Neural cell (in vitro differentiated cells): ENCODE measurements around the gene ZNF616. TPM values are rescaled to one million over a fixed set of nuclear protein-coding genes. Genes with fewer than 3 reads are reported as not detected.

Source experiments
- H2AFZ ChIP-seq: fragments of 200-600, 300-800 bp; sonication (generic), shearing (Covaris generic); 2 replicates; pipeline ENCODE4 v1.6.0; 2014; ENCODE audit warnings: low read depth, mild to moderate bottlenecking, antibody characterized with exemption, low read length, moderate library complexity
- H3F3A ChIP-seq: fragments of 200-600 bp; shearing (Covaris generic); 2 replicates; pipeline ENCODE4 v1.6.1; 2016; ENCODE audit warnings: mild to moderate bottlenecking, moderate library complexity, mixed read lengths, antibody characterized with exemption, low read length; ENCODE audit not compliant: insufficient read depth, poor library complexity, severe bottlenecking
- H3K27ac ChIP-seq: fragments of 200-600, 300-800 bp; sonication (generic), shearing (Covaris generic); 2 replicates; pipeline ENCODE4 v1.5.1; 2014; ENCODE audit warnings: mild to moderate bottlenecking, low read length, moderate library complexity
- H3K27me3 ChIP-seq: fragments of 300-800, 200-600 bp; sonication (generic), shearing (Covaris generic); 2 replicates; pipeline ENCODE4 v1.6.0; 2014; ENCODE audit warnings: mild to moderate bottlenecking, low read depth, low read length, moderate library complexity; ENCODE audit not compliant: insufficient read depth
- H3K36me3 ChIP-seq: fragments of 300-800, 200-600 bp; sonication (generic), shearing (Covaris generic); 2 replicates; pipeline ENCODE4 v1.5.1; 2014; ENCODE audit warnings: mild to moderate bottlenecking, antibody characterized with exemption, low read length, moderate library complexity; ENCODE audit not compliant: insufficient read depth
- H3K4me2 ChIP-seq: fragments of 300-800, 200-600 bp; sonication (generic), shearing (Covaris generic); 2 replicates; pipeline ENCODE4 v1.6.0; 2014; ENCODE audit warnings: mild to moderate bottlenecking, low read length
- H3K4me3 ChIP-seq: fragments of 300-800, 200-600 bp; sonication (generic), shearing (Covaris generic); 2 replicates; pipeline ENCODE4 v1.5.1; 2014; ENCODE audit warnings: mild to moderate bottlenecking, low read length, moderate library complexity
- H3K79me2 ChIP-seq: fragments of 200-600 bp; shearing (Covaris generic); replicated peaks from 2 replicates; pipeline ENCODE4 v1.6.0; 2014; ENCODE audit warnings: mild to moderate bottlenecking, low read length, moderate library complexity; ENCODE audit not compliant: insufficient read depth
- H3K9ac ChIP-seq: fragments of 300-800, 200-600 bp; sonication (generic), shearing (Covaris generic); 2 replicates; pipeline ENCODE4 v1.6.1; 2016; ENCODE audit warnings: mild to moderate bottlenecking, low read length, mixed read lengths
- H3K9me2 ChIP-seq: fragments of 200-600 bp; shearing (Covaris generic); 2 replicates; pipeline ENCODE4 v1.6.1; 2016; ENCODE audit warnings: mild to moderate bottlenecking, low read length, mixed read lengths; ENCODE audit not compliant: insufficient read depth
- H3K9me3 ChIP-seq: fragments of 200-600, 300-800 bp; sonication (generic), shearing (Covaris generic); 2 replicates; pipeline ENCODE4 v1.6.1; 2016; ENCODE audit warnings: mild to moderate bottlenecking, mixed run types, low read length, moderate library complexity, mixed read lengths
- H4K20me1 ChIP-seq: fragments of 200-600 bp; shearing (Covaris generic); 2 replicates; pipeline ENCODE4 v1.6.1; 2016; ENCODE audit warnings: mild to moderate bottlenecking, mixed run types; ENCODE audit not compliant: insufficient read depth
- EP300 ChIP-seq: fragments of 450-650 bp; conservative IDR thresholded peaks from 2 replicates; pipeline ENCODE4 v1.6.1; 2014; ENCODE audit warnings: antibody characterized with exemption, mild to moderate bottlenecking, moderate library complexity; ENCODE audit not compliant: poor library complexity, severe bottlenecking
- EZH2 ChIP-seq: fragments of 200-600, 300-800 bp; shearing (Covaris generic), sonication (generic); IDR thresholded peaks from 2 replicates; pipeline ENCODE4 v1.6.1; 2014; ENCODE audit warnings: antibody characterized with exemption, low read length, borderline replicate concordance, mild to moderate bottlenecking; ENCODE audit not compliant: insufficient read depth, poor library complexity, severe bottlenecking
- MXI1 ChIP-seq: fragments of 450-650 bp; conservative IDR thresholded peaks from 2 replicates; pipeline ENCODE4 v1.6.1; 2014; ENCODE audit warnings: antibody characterized with exemption, mild to moderate bottlenecking; ENCODE audit not compliant: poor library complexity, severe bottlenecking
- POLR2AphosphoS5 ChIP-seq: IDR thresholded peaks from 2 replicates; pipeline ENCODE4 v1.6.1; 2012
- RAD21 ChIP-seq: fragments of 450-650 bp; conservative IDR thresholded peaks from 2 replicates; pipeline ENCODE4 v1.6.1; 2014; ENCODE audit warnings: antibody characterized with exemption, mild to moderate bottlenecking, moderate library complexity
- REST ChIP-seq: IDR thresholded peaks from 2 replicates; pipeline ENCODE4 v1.6.1; 2012; ENCODE audit warnings: borderline replicate concordance
- SMC3 ChIP-seq: fragments of 450-650 bp; conservative IDR thresholded peaks from 2 replicates; pipeline ENCODE4 v1.6.1; 2014; ENCODE audit warnings: antibody characterized with exemption, mild to moderate bottlenecking, moderate library complexity; ENCODE audit not compliant: poor library complexity
- TAF1 ChIP-seq: IDR thresholded peaks from 2 replicates; pipeline ENCODE4 v1.6.1; 2012; ENCODE audit warnings: low read depth
- polyA plus RNA-seq: library from polyadenylated mRNA; depleted of rRNA; stranded (reverse); fragments of >200 nt; gene quantifications from 2 replicates; pipeline ENCODE4 v1.2.3, GENCODE V29; 2014
- TF ChIP-seq, protein P1 (sequence below): fragments of 450-650 bp; IDR thresholded peaks from 2 replicates; pipeline ENCODE4 v1.5.1; 2014; ENCODE audit warnings: antibody characterized with exemption, mild to moderate bottlenecking, moderate library complexity; ENCODE audit not compliant: poor library complexity, severe bottlenecking

The ZNF616 gene
- polyA plus RNA-seq, 1 donor from 2014 or later, result 10.9 TPM

- TF ChIP-seq POLR2AphosphoS5, result no peak
- TF ChIP-seq SMC3, result no peak
- Histone ChIP-seq H4K20me1 (no peaks in the 10 kb centered on the region), H3K27me3 (no peaks in the 10 kb centered on the region), H3K4me2 (no peak overlapping the region), H3K27ac (peak overlapping the region; percentile 85), H3K79me2 (peaks cover 6% of the 10 kb centered on the region), H2AFZ (no peak overlapping the region), H3F3A (no peaks in the 10 kb centered on the region), H3K36me3 (peaks cover 5% of the 10 kb centered on the region), H3K9me3 (no peaks in the 10 kb centered on the region), H3K4me3 (peak overlapping the region; percentile 73), H3K9ac (no peak overlapping the region), H3K9me2 (no peaks in the 10 kb centered on the region)
Observed at GRCh38 chr19:52172347-52172746, 32.6 kb upstream of the ZNF616 start.

- Histone ChIP-seq H3K4me2 (peak within 1 kb of the TSS; percentile 89), H3K9ac (peak within 1 kb of the TSS; percentile 84), H3K27ac (peak within 1 kb of the TSS; percentile 85), H3F3A (no peaks in the 10 kb centered on the region), H2AFZ (peak within 1 kb of the TSS; percentile 88), H3K9me3 (no peaks in the 10 kb centered on the region), H3K27me3 (no peaks in the 10 kb centered on the region), H4K20me1 (no peaks in the 10 kb centered on the region), H3K4me3 (peak within 1 kb of the TSS; percentile 73), H3K79me2 (peaks cover 6% of the 10 kb centered on the region), H3K36me3 (peaks cover 9% of the 10 kb centered on the region), H3K9me2 (no peaks in the 10 kb centered on the region)
- TF ChIP-seq EZH2 (no peak), EP300 (no peak), REST (peak; percentile 64), RAD21 (no peak), POLR2AphosphoS5 (peak; percentile 72), SMC3 (peak; percentile 1), TAF1 (no peak), MXI1 (peak; percentile 60)
- TF ChIP-seq, protein P1, sequence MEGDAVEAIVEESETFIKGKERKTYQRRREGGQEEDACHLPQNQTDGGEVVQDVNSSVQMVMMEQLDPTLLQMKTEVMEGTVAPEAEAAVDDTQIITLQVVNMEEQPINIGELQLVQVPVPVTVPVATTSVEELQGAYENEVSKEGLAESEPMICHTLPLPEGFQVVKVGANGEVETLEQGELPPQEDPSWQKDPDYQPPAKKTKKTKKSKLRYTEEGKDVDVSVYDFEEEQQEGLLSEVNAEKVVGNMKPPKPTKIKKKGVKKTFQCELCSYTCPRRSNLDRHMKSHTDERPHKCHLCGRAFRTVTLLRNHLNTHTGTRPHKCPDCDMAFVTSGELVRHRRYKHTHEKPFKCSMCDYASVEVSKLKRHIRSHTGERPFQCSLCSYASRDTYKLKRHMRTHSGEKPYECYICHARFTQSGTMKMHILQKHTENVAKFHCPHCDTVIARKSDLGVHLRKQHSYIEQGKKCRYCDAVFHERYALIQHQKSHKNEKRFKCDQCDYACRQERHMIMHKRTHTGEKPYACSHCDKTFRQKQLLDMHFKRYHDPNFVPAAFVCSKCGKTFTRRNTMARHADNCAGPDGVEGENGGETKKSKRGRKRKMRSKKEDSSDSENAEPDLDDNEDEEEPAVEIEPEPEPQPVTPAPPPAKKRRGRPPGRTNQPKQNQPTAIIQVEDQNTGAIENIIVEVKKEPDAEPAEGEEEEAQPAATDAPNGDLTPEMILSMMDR, result no peak
Observed at GRCh38 chr19:52171321-52172169, 31.8 kb upstream of the ZNF616 start, which contains the start of gene ZNF836. ZNF836 (minus strand) TSS chr19:52171621; CDS start chr19:52168072, 3,549 bp downstream.
